K562 (cell line): ENCODE measurements around the gene RHD. TPM values are rescaled to one million over a fixed set of nuclear protein-coding genes. Genes with fewer than 3 reads are reported as not detected.
"Not testable (repeated sequence)": the region's sequence is repeated elsewhere in the genome, so short reads cannot be mapped to it uniquely, and the experiment has no call there.

ENCODE experiments used
- C11orf30 ChIP-seq: fragments of 450-650 bp; IDR thresholded peaks from 2 replicates; pipeline ENCODE4 v1.6.1; 2016; ENCODE audit warnings: low read depth, mild to moderate bottlenecking
- CREB1 ChIP-seq, 2 experiments: sonication (generic) in 1 of 2; formaldehyde crosslinking in 1 of 2; IDR thresholded peaks; 2 replicates each; pipeline versions ENCODE4 v1.6.1 to v1.8.0; 2012 to 2022; ENCODE audit warnings: inconsistent platforms in 1 of 2, mild to moderate bottlenecking in 1 of 2, missing genetic modification reagents in 1 of 2, moderate library complexity in 1 of 2
- EHMT2 ChIP-seq: fragments of 450-650 bp; IDR thresholded peaks from 2 replicates; pipeline ENCODE4 v1.6.1; 2018; ENCODE audit warnings: antibody characterized with exemption
- HDAC2 ChIP-seq: fragments of 450-650 bp; IDR thresholded peaks from 2 replicates; pipeline ENCODE4 v1.6.1; 2016; ENCODE audit warnings: mild to moderate bottlenecking
- JUND ChIP-seq, 2 experiments: IDR thresholded peaks; 2 replicates in 1 of 2; 3 replicates in 1 of 2; pipeline ENCODE4 v1.6.1; 2011; ENCODE audit warnings: borderline replicate concordance in 2 of 2, low read depth in 2 of 2, low read length in 2 of 2, improper control_type of control experiment in 1 of 2, missing biosample characterization in 1 of 2, missing genetic modification characterization in 1 of 2, missing genetic modification reagents in 1 of 2
- MEF2D ChIP-seq: conservative IDR thresholded peaks from 2 replicates; pipeline ENCODE4 v1.6.1; 2016; ENCODE audit warnings: low read depth, missing genetic modification characterization, missing compliant biosample characterization
- SMARCE1 ChIP-seq: fragments of 450-650 bp; IDR thresholded peaks from 2 replicates; pipeline ENCODE4 v1.7.1; 2016; ENCODE audit warnings: mild to moderate bottlenecking
- SPI1 ChIP-seq: IDR thresholded peaks from 2 replicates; pipeline ENCODE4 v1.6.1; 2011; ENCODE audit warnings: low read depth, low read length, control low read depth, borderline replicate concordance
- STAT5A ChIP-seq: IDR thresholded peaks from 2 replicates; pipeline ENCODE4 v1.6.1; 2012; ENCODE audit warnings: low read length, inconsistent platforms, borderline replicate concordance
- TEAD4 ChIP-seq, 2 experiments: sonication (generic) in 1 of 2; formaldehyde crosslinking in 1 of 2; IDR thresholded peaks; 2 replicates each; pipeline versions ENCODE4 v1.6.1 to v1.8.0; 2012 to 2022; ENCODE audit warnings: borderline replicate concordance in 1 of 2, inconsistent platforms in 1 of 2, low read length in 1 of 2, mild to moderate bottlenecking in 1 of 2, missing genetic modification reagents in 1 of 2
- TOE1 ChIP-seq, 2 experiments: fragments of 450-650 bp in 1 of 2; sonication (generic) in 1 of 2; formaldehyde crosslinking in 1 of 2; IDR thresholded peaks; 2 replicates each; pipeline versions ENCODE4 v1.7.1 to v1.8.0; 2016 to 2022; ENCODE audit warnings: borderline replicate concordance in 2 of 2, mild to moderate bottlenecking in 2 of 2, antibody characterized with exemption in 1 of 2, inconsistent platforms in 1 of 2, low read depth in 1 of 2, missing genetic modification reagents in 1 of 2, moderate library complexity in 1 of 2
- TRIM24 ChIP-seq, 2 experiments: fragments of 450-650 bp; IDR thresholded peaks; 2 replicates each; pipeline ENCODE4 v1.6.1; 2016
- ZNF384 ChIP-seq: IDR thresholded peaks from 2 replicates; pipeline ENCODE4 v1.6.1; 2012; ENCODE audit warnings: low read depth, low read length, improper control_type of control experiment
- ZNF644 ChIP-seq: fragments of 200-800 bp; sonication (Bioruptor generic); IDR thresholded peaks from 2 replicates; pipeline ENCODE4 v1.6.1; 2016; ENCODE audit warnings: low read depth, missing genetic modification characterization, missing compliant biosample characterization
- ZNF764 ChIP-seq: fragments of 250-450 bp; sonication (Bioruptor Pico); IDR thresholded peaks from 2 replicates; pipeline ENCODE4 v1.4.0; 2020; ENCODE audit warnings: low read depth, mild to moderate bottlenecking, moderate library complexity
- polyA plus RNA-seq, 8 experiments: library from polyadenylated mRNA; depleted of rRNA in 4 of 8; stranded (reverse) in 5 of 8; unstranded in 3 of 8; fragments of >200 nt; fragmentation: Nextera tagmentation in 2 of 8; fragmentation: Illumina TruSeq in 1 of 8; extraction: Ambion mirVana in 2 of 8; extraction: Trizol in 1 of 8; gene quantifications; 2 replicates each; pipeline versions ENCODE4 v1.2.1 to v1.2.3, GENCODE V29; 2011 to 2014; ENCODE audit warnings: inconsistent platforms in 1 of 8, missing spikeins in 1 of 8
- total RNA-seq, 7 experiments: library from RNA; depleted of rRNA in 6 of 7; stranded (reverse); fragments of >200 nt in 6 of 7; fragmentation: Illumina TruSeq in 2 of 7; extraction: Trizol in 2 of 7; gene quantifications; 2 replicates each; pipeline versions ENCODE4 v1.2.1 to v1.2.3, GENCODE V29; 2011 to 2021; ENCODE audit warnings: low replicate concordance in 1 of 7
- TF ChIP-seq, protein P1 (sequence below), 3 experiments: fragments of 200-800 bp in 1 of 3; sonication (Bioruptor generic) in 1 of 3; sonication (generic) in 1 of 3; formaldehyde crosslinking in 1 of 3; IDR thresholded peaks; 2 replicates each; pipeline versions ENCODE4 v1.6.1 to v1.8.0; 2016 to 2022; ENCODE audit warnings: mild to moderate bottlenecking in 2 of 3, missing compliant biosample characterization in 2 of 3, missing genetic modification characterization in 2 of 3, missing genetic modification reagents in 1 of 3
- TF ChIP-seq, protein P2 (sequence below): sonication (generic); formaldehyde crosslinking; IDR thresholded peaks from 2 replicates; pipeline ENCODE4 v1.8.1; 2023; ENCODE audit warnings: mild to moderate bottlenecking, missing genetic modification reagents, moderate library complexity
- TF ChIP-seq, protein P3 (sequence below): fragments of 450-650 bp; IDR thresholded peaks from 2 replicates; pipeline ENCODE4 v1.6.1; 2016; ENCODE audit warnings: antibody characterized with exemption

The RHD gene
- total and polyA plus RNA-seq, 9 of the 15 experiments (the other 6 are each of a cell fraction or from before 2014, with no cell fraction given) = 8.8 to 32.4 (median 15.0) TPM

DNA sequence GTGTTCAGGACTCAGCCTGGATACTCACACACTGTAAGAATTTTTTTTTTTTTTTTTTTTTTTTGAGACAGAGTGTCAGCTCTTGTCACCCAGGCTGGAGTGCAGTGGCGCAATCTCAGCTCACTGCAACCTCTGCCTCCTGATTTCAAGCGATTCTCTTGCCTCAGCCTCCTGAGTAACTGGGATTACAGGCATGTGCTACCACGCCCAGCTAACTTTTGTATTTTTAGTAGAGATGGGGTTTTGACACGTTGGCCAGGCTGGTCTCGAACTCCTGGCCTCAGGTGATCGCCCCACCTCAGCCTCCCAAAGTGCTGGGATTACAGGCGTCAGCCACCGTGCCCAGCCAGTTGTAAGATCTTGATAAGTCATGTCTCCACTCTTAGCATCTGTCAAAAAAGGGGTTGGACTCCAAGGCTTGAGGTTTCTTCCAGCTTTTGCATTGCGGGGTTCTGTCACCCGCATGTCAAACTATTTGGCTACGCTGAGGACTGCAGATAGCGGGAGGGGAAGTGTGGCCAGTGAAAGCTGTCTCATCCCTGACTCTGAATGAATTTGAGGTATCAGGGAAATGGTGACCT, 97.5 kb downstream of the RHD start (continued):
- 0 out of 2 replicates have a peak, but pooled peaks have one; percentile 14 for TF ChIP-seq STAT5A
- TF ChIP-seq, protein P1, sequence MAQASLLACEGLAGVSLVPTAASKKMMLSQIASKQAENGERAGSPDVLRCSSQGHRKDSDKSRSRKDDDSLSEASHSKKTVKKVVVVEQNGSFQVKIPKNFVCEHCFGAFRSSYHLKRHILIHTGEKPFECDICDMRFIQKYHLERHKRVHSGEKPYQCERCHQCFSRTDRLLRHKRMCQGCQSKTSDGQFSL (CRISPR knock-in tag; IDR thresholded peaks at IDR 0.05) = 0 out of 2 replicates have a peak, but pooled peaks have one; percentile 26
- TF ChIP-seq, protein P1 (tag; IDR thresholded peaks at IDR 0.05) = not testable (repeated sequence)
- peak; percentile 88; the same call in 1 of the 2 replicates for TF ChIP-seq HDAC2
- TF ChIP-seq, protein P2, sequence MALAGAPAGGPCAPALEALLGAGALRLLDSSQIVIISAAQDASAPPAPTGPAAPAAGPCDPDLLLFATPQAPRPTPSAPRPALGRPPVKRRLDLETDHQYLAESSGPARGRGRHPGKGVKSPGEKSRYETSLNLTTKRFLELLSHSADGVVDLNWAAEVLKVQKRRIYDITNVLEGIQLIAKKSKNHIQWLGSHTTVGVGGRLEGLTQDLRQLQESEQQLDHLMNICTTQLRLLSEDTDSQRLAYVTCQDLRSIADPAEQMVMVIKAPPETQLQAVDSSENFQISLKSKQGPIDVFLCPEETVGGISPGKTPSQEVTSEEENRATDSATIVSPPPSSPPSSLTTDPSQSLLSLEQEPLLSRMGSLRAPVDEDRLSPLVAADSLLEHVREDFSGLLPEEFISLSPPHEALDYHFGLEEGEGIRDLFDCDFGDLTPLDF (CRISPR knock-in tag) = 0 out of 2 replicates have a peak, but pooled peaks have one; percentile 22
- not testable (repeated sequence) for TF ChIP-seq CREB1 (IDR thresholded peaks at IDR 0.05); TOE1 (CRISPR knock-in tag; IDR thresholded peaks at IDR 0.05; ENCODE audit: borderline replicate concordance, low read depth); TEAD4 (CRISPR knock-in tag; IDR thresholded peaks at IDR 0.05; ENCODE audit: borderline replicate concordance); JUND (tag; IDR thresholded peaks at IDR 0.05; ENCODE audit: borderline replicate concordance, low read depth, low read length)
- 0 out of 2 replicates have a peak, but pooled peaks have one; percentile 19 for TF ChIP-seq CREB1 (CRISPR knock-in tag; IDR thresholded peaks at IDR 0.05)
- peak; percentile 17; the same call in 1 of the 2 replicates for TF ChIP-seq TOE1 (IDR thresholded peaks at IDR 0.05; ENCODE audit: borderline replicate concordance)
- peak; percentile 60 for TF ChIP-seq SMARCE1
- TF ChIP-seq ZNF764 = peak; percentile 22; the same call in 1 of the 2 replicates
- TF ChIP-seq C11orf30 = peak; percentile 9; the same call in 1 of the 2 replicates
- peak; percentile 31; the same call in 1 of the 2 replicates for TF ChIP-seq ZNF384
- TF ChIP-seq, protein P3, sequence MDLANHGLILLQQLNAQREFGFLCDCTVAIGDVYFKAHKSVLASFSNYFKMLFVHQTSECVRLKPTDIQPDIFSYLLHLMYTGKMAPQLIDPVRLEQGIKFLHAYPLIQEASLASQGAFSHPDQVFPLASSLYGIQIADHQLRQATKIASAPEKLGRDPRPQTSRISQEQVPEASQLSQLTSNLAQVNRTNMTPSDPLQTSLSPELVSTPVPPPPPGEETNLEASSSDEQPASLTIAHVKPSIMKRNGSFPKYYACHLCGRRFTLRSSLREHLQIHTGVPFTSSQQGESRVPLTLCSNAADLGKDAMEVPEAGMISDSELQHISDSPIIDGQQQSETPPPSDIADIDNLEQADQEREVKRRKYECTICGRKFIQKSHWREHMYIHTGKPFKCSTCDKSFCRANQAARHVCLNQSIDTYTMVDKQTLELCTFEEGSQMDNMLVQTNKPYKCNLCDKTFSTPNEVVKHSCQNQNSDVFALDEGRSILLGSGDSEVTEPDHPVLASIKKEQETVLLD = 0 out of 2 replicates have a peak, but pooled peaks have one; percentile 12
- peak in 1 of 2 experiments; percentile 70; a peak in 2 of 4 replicates for TF ChIP-seq TRIM24 (IDR thresholded peaks at IDR 0.05)
- TF ChIP-seq EHMT2 = peak; percentile 95
- peak; percentile 73 for TF ChIP-seq SPI1
- TF ChIP-seq TEAD4 (IDR thresholded peaks at IDR 0.05; ENCODE audit: low read length) = peak; percentile 76
- 0 out of 2 replicates have a peak, but pooled peaks have one; percentile 9 for TF ChIP-seq JUND (IDR thresholded peaks at IDR 0.05; ENCODE audit: borderline replicate concordance, low read depth, low read length)
- TF ChIP-seq ZNF644 (tag) = peak; percentile 86
- peak; percentile 52; the same call in 1 of the 2 replicates for TF ChIP-seq MEF2D (tag)
